K562 (cell line): ENCODE data around the gene ING1. TPM values are rescaled to one million over a fixed set of nuclear protein-coding genes. Genes with fewer than 3 reads are reported as not detected.
A peak's percentile ranks its signal among the peaks of the same experiment; 100 is the strongest.

Experiments used
- CHCHD3 ChIP-seq: fragments of 250-450 bp; sonication (Bioruptor Pico); IDR thresholded peaks from 2 replicates; pipeline ENCODE4 v2.1.2; 2022; ENCODE audit warnings: mild to moderate bottlenecking
- CXXC5 ChIP-seq: fragments of 250-450 bp; sonication (Bioruptor Pico); IDR thresholded peaks from 2 replicates; pipeline ENCODE4 v1.8.0; 2022; ENCODE audit warnings: inconsistent platforms, mild to moderate bottlenecking, moderate library complexity
- GABPB1 ChIP-seq: sonication (generic); formaldehyde crosslinking; IDR thresholded peaks from 2 replicates; pipeline ENCODE4 v1.8.0; 2022; ENCODE audit warnings: mild to moderate bottlenecking, missing genetic modification reagents
- GTF2E2 ChIP-seq: fragments of 200-800 bp; sonication (Bioruptor generic); IDR thresholded peaks from 2 replicates; pipeline ENCODE4 v1.6.1; 2016; ENCODE audit warnings: missing genetic modification characterization, missing compliant biosample characterization
- KAT2B ChIP-seq: IDR thresholded peaks from one replicate; pipeline ENCODE4 v1.6.1; 2012; ENCODE audit warnings: low read depth, mild to moderate bottlenecking, control low read depth, inconsistent platforms, low read length, moderate library complexity
- PML ChIP-seq: IDR thresholded peaks from 2 replicates; pipeline ENCODE4 v1.6.1; 2012; ENCODE audit warnings: low read length, inconsistent platforms
- POLR2B ChIP-seq: fragments of 450-650 bp; IDR thresholded peaks from 2 replicates; pipeline ENCODE4 v1.6.1; 2018; ENCODE audit warnings: low read depth; ENCODE audit not compliant: partially characterized antibody
- RB1 ChIP-seq: fragments of 450-650 bp; IDR thresholded peaks from 2 replicates; pipeline ENCODE4 v1.6.1; 2017; ENCODE audit warnings: low read depth, mild to moderate bottlenecking
- RBFOX2 ChIP-seq: fragments of 200-400 bp; formaldehyde crosslinking; IDR thresholded peaks from 2 replicates; pipeline ENCODE4 v1.6.1; 2017; ENCODE audit warnings: low read depth, mild to moderate bottlenecking, low read length, moderate library complexity
- ZNF384 ChIP-seq: IDR thresholded peaks from 2 replicates; pipeline ENCODE4 v1.6.1; 2012; ENCODE audit warnings: low read depth, low read length, improper control_type of control experiment
- polyA plus RNA-seq, 8 experiments: library from polyadenylated mRNA; depleted of rRNA in 4 of 8; stranded (reverse) in 5 of 8; unstranded in 3 of 8; fragments of >200 nt; fragmentation: Nextera tagmentation in 2 of 8; fragmentation: Illumina TruSeq in 1 of 8; extraction: Ambion mirVana in 2 of 8; extraction: Trizol in 1 of 8; gene quantifications; 2 replicates each; pipeline versions ENCODE4 v1.2.1 to v1.2.3, GENCODE V29; 2011 to 2014; ENCODE audit warnings: inconsistent platforms in 1 of 8, missing spikeins in 1 of 8
- total RNA-seq, 7 experiments: library from RNA; depleted of rRNA in 6 of 7; stranded (reverse); fragments of >200 nt in 6 of 7; fragmentation: Illumina TruSeq in 2 of 7; extraction: Trizol in 2 of 7; gene quantifications; 2 replicates each; pipeline versions ENCODE4 v1.2.1 to v1.2.3, GENCODE V29; 2011 to 2021; ENCODE audit warnings: low replicate concordance in 1 of 7
- TF ChIP-seq, protein P1 (sequence below): fragments of 450-650 bp; IDR thresholded peaks from 2 replicates; pipeline ENCODE4 v1.6.1; 2016; ENCODE audit warnings: borderline replicate concordance
- TF ChIP-seq, protein P2 (sequence below): sonication (generic); formaldehyde crosslinking; IDR thresholded peaks from 2 replicates; pipeline ENCODE4 v1.8.0; 2022; ENCODE audit warnings: mild to moderate bottlenecking, missing genetic modification reagents
- TF ChIP-seq, protein P3 (sequence below): fragments of 450-650 bp; IDR thresholded peaks from 2 replicates; pipeline ENCODE4 v1.6.1; 2014; ENCODE audit warnings: low read depth, mild to moderate bottlenecking, moderate library complexity, borderline replicate concordance
- TF ChIP-seq, protein P4 (sequence below): IDR thresholded peaks from 2 replicates; pipeline ENCODE4 v1.6.1; 2011; ENCODE audit not compliant: insufficient read length; ENCODE audit errors: extremely low read depth

The ING1 gene
- total and polyA plus RNA-seq, 9 of the 15 experiments (the other 6 are each of a cell fraction or from before 2014, with no cell fraction given) = 1.0 to 20.1 (median 8.2) TPM

DNA sequence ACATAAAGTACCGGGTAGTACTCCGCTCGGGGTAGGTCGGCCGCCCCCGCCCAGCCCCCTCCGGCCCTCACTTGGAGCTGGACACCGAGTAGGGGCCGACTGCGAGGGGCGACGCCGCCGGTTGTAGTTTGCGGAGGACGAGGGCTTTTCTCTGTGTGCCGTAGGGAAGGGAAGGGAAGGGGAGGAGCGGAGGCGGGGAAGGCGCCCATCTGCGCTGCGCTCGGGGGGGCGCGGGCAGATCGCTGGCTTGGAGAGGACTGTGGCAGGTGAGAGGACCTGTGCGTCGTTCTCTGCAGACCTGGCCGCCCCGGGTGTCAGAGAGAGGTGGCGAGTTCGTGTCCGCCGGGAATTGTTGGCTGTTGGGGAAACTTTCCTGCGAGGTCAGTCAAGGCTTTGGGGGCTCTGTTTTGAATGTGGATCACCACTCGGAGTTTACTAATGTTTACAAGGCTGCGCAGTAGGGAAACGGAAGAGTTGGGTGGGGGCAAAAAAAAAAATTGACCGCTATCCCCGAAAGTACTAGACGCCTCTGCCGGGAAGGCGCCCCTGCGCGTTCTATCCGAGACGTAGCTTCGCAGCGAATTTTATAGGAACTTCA, 1.4 kb downstream of the ING1 start (continued):
- TF ChIP-seq POLR2B (peak; percentile 98), CXXC5 (CRISPR knock-in tag) (peak; percentile 88), RB1 (0 out of 2 replicates have a peak, but pooled peaks have one; percentile 26), GTF2E2 (tag) (0 out of 2 replicates have a peak, but pooled peaks have one; percentile 55), ZNF384 (peak; percentile 84), KAT2B (no peak), PML (peak; percentile 93), GABPB1 (0 out of 2 replicates have a peak, but pooled peaks have one; percentile 30), RBFOX2 (peak; percentile 92), CHCHD3 (CRISPR knock-in tag) (peak; percentile 95)
- TF ChIP-seq, protein P1, sequence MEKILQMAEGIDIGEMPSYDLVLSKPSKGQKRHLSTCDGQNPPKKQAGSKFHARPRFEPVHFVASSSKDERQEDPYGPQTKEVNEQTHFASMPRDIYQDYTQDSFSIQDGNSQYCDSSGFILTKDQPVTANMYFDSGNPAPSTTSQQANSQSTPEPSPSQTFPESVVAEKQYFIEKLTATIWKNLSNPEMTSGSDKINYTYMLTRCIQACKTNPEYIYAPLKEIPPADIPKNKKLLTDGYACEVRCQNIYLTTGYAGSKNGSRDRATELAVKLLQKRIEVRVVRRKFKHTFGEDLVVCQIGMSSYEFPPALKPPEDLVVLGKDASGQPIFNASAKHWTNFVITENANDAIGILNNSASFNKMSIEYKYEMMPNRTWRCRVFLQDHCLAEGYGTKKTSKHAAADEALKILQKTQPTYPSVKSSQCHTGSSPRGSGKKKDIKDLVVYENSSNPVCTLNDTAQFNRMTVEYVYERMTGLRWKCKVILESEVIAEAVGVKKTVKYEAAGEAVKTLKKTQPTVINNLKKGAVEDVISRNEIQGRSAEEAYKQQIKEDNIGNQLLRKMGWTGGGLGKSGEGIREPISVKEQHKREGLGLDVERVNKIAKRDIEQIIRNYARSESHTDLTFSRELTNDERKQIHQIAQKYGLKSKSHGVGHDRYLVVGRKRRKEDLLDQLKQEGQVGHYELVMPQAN = no peak; the same call in 1 of the 2 replicates
- TF ChIP-seq, protein P2, sequence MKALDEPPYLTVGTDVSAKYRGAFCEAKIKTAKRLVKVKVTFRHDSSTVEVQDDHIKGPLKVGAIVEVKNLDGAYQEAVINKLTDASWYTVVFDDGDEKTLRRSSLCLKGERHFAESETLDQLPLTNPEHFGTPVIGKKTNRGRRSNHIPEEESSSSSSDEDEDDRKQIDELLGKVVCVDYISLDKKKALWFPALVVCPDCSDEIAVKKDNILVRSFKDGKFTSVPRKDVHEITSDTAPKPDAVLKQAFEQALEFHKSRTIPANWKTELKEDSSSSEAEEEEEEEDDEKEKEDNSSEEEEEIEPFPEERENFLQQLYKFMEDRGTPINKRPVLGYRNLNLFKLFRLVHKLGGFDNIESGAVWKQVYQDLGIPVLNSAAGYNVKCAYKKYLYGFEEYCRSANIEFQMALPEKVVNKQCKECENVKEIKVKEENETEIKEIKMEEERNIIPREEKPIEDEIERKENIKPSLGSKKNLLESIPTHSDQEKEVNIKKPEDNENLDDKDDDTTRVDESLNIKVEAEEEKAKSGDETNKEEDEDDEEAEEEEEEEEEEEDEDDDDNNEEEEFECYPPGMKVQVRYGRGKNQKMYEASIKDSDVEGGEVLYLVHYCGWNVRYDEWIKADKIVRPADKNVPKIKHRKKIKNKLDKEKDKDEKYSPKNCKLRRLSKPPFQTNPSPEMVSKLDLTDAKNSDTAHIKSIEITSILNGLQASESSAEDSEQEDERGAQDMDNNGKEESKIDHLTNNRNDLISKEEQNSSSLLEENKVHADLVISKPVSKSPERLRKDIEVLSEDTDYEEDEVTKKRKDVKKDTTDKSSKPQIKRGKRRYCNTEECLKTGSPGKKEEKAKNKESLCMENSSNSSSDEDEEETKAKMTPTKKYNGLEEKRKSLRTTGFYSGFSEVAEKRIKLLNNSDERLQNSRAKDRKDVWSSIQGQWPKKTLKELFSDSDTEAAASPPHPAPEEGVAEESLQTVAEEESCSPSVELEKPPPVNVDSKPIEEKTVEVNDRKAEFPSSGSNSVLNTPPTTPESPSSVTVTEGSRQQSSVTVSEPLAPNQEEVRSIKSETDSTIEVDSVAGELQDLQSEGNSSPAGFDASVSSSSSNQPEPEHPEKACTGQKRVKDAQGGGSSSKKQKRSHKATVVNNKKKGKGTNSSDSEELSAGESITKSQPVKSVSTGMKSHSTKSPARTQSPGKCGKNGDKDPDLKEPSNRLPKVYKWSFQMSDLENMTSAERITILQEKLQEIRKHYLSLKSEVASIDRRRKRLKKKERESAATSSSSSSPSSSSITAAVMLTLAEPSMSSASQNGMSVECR (CRISPR knock-in tag) = peak; percentile 82
- TF ChIP-seq, protein P3, sequence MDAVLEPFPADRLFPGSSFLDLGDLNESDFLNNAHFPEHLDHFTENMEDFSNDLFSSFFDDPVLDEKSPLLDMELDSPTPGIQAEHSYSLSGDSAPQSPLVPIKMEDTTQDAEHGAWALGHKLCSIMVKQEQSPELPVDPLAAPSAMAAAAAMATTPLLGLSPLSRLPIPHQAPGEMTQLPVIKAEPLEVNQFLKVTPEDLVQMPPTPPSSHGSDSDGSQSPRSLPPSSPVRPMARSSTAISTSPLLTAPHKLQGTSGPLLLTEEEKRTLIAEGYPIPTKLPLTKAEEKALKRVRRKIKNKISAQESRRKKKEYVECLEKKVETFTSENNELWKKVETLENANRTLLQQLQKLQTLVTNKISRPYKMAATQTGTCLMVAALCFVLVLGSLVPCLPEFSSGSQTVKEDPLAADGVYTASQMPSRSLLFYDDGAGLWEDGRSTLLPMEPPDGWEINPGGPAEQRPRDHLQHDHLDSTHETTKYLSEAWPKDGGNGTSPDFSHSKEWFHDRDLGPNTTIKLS = no peak
- TF ChIP-seq, protein P4, sequence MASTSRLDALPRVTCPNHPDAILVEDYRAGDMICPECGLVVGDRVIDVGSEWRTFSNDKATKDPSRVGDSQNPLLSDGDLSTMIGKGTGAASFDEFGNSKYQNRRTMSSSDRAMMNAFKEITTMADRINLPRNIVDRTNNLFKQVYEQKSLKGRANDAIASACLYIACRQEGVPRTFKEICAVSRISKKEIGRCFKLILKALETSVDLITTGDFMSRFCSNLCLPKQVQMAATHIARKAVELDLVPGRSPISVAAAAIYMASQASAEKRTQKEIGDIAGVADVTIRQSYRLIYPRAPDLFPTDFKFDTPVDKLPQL = peak; percentile 84
